22Rv1 (cell line): ENCODE measurements around the gene DEFB132.

Source experiments
- CTCF ChIP-seq: fragments of 450-650 bp; IDR thresholded peaks from 2 replicates; pipeline ENCODE4 v1.5.1; 2017; ENCODE audit warnings: mild to moderate bottlenecking
- ZFX ChIP-seq: fragments of 450-650 bp; IDR thresholded peaks from 2 replicates; pipeline ENCODE4 v1.6.1; 2017; ENCODE audit warnings: antibody characterized with exemption, borderline replicate concordance

DNA sequence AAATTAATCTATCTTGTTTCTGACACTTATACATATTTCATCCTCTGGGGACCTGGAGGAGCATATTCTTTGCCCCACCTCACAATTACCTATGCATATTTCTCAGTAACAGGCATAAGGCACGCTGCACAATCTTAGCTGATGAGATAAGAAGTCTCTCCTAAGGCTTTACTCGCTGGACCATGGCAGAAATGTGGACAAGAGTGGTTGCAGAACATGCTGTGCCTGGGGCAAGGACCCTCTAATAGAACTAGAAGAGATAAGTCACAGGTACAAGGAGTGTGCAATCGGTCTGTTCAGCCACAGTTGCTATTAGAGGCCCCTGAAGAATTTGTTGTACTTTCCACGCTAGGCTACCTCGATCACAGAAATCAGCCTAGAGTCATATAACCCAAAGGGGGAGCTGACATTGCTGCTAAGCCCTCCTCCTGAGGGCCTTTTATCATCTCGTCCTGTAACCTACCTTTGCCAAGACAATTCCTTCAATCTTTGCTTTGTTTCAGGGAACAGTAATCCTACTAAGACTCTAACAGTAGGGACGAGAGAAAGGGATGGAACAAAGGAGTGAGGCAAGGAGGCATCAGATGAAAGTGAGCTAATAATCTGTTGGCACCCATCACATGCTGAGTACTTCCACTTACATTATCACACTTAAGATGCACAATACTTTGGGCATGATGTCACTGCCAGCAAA is 46.6 kb upstream of the DEFB132 start:
- TF ChIP-seq CTCF (no peak), ZFX (no peak)
